ENCODE data around the gene NSUN4.

Gene NSUN4

DNA sequence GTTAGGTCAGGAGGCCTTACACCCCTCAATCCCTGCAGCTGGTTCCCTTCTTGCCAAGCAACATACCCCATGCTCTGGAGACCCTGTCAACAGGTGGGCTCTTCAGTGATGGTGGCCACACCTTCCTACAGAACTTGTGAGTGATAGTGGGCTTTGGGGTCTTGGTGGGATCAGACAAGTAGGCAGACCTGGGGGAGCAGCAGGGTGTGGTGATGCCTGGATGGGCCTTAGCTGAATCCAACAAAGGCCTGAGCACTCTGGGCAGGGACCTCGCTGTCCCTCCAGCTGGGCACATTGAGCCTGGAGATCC is 68.4 kb downstream of the NSUN4 start:
- no peak for DNase-seq

DNA sequence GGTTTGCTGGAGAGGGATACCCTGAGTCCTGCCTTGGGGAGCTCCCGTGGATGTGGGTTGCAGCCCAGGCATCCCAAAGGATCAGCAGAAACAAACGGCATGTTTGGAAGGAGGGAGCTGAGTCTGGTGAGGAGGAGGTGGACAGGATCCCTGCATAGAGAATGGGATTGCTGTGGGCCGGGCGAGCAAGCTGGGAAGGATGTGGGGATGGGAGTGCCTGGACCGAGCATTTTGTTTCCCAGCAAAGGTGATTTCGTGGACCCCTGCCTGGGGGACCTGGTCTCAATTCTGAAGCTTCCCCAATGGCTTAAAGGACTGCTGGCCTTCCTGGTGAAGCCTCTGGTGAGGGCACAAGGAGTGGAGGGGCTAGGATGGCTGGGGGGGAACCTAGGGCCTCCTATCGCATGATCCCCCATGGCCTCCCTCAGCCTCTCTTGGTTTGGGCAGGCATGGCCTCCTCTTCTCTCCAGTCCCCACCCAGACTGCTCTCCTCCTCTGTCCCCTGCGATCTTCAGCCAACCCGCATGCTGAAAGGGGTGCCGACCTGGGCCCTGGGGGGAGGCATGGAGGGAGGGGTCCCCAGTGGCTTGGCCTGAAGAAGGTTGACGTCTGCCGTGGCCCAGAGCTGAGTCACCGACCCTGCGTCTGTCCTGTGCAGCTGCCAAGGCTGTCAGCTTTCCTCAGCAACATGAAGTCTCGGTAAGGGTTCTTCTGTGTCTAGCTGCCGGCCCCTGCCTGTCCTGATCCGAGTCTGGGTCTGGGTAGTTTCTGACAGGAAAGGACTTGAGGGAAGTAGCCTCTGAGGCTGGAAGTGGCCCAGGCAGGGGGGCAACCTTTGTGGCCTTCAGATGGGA is 69.8 kb downstream of the NSUN4 start:
- no peak for DNase-seq

DNA sequence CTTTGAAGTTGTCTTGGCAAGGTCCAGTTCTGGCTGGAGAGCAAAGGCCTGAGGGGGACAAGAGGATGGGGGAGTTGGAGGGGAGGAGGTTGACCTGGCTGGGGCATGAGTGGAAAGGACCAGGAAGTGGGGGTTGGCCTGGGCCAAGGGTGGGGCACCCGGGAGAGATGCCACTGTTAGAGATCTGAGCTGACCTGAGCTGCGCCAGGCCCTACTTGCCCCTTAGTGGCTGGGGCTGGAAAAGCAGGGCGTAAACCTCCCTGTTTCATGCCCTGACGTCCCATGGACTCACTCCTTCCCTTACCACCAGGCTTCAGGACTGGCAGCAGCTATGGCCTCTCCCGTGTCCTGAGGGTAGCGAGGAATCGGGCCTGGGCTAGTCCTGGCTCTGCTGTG is 70.4 kb downstream of the NSUN4 start:
- no peak for DNase-seq

All from NCI-H2171 treated with DMSO at 0.1 percent for 48 hours (cell line).